Measurements from ENCODE around the gene ANO2. TPM values are rescaled to one million over a fixed set of nuclear protein-coding genes. Genes with fewer than 3 reads are reported as not detected.

ANO2 gene
- total RNA-seq, 1 experiment from 2014 or later, result not detected

GRCh38 chr12:5966486-5967095 is 21.5 kb upstream of the ANO2 start:
- DNase-seq (ENCODE audit: low read depth), result no peak
- in situ Hi-C loops (cut with HindIII; ENCODE audit: low pct_unique_long_range_greater_than_20kb, low sequenced_read_pairs), result no loop called here

- in situ Hi-C loops (cut with HindIII; ENCODE audit: low pct_unique_long_range_greater_than_20kb, low sequenced_read_pairs), result no loop called here
- DNase-seq (ENCODE audit: low read depth), result peak; percentile 36
These were observed 20.9 kb upstream of the ANO2 start for GRCh38 chr12:5965950-5966383.

GRCh38 chr12:5964913-5965900 is 20.1 kb upstream of the ANO2 start:
- no peak for DNase-seq (ENCODE audit: low read depth)
- in situ Hi-C loops (cut with HindIII; ENCODE audit: low pct_unique_long_range_greater_than_20kb, low sequenced_read_pairs), result no loop called here

GRCh38 chr12:5963515-5963914 is 18.5 kb upstream of the ANO2 start:
- no peak for DNase-seq (ENCODE audit: low read depth)
- in situ Hi-C loops (cut with HindIII; ENCODE audit: low pct_unique_long_range_greater_than_20kb, low sequenced_read_pairs), result no loop called here

- no peak for DNase-seq (ENCODE audit: low read depth)
- in situ Hi-C loops (cut with HindIII; ENCODE audit: low pct_unique_long_range_greater_than_20kb, low sequenced_read_pairs), result no loop called here
These were observed 15.7 kb upstream of the ANO2 start for GRCh38 chr12:5960783-5961182.

- DNase-seq (ENCODE audit: low read depth), result no peak
- in situ Hi-C loops (cut with HindIII; ENCODE audit: low pct_unique_long_range_greater_than_20kb, low sequenced_read_pairs), result no loop called here
These were observed 11.9 kb upstream of the ANO2 start for GRCh38 chr12:5956987-5957386.

GRCh38 chr12:5954661-5955060 is 9.6 kb upstream of the ANO2 start:
- in situ Hi-C loops (cut with HindIII; ENCODE audit: low pct_unique_long_range_greater_than_20kb, low sequenced_read_pairs), result no loop called here
- DNase-seq (ENCODE audit: low read depth), result no peak

- no peak for DNase-seq (ENCODE audit: low read depth)
- in situ Hi-C loops (cut with HindIII; ENCODE audit: low pct_unique_long_range_greater_than_20kb, low sequenced_read_pairs), result no loop called here
These were observed 9.0 kb upstream of the ANO2 start for GRCh38 chr12:5953835-5954586.

GRCh38 chr12:5952031-5952430 is 7.0 kb upstream of the ANO2 start:
- in situ Hi-C loops (cut with HindIII; ENCODE audit: low pct_unique_long_range_greater_than_20kb, low sequenced_read_pairs), result no loop called here
- no peak for DNase-seq (ENCODE audit: low read depth)

- in situ Hi-C loops (cut with HindIII; ENCODE audit: low pct_unique_long_range_greater_than_20kb, low sequenced_read_pairs), result no loop called here
- DNase-seq (ENCODE audit: low read depth), result no peak
These were observed 3.6 kb upstream of the ANO2 start for GRCh38 chr12:5948696-5949095.

GRCh38 chr12:5947006-5947405 is 1.9 kb upstream of the ANO2 start:
- DNase-seq (ENCODE audit: low read depth), result no peak
- in situ Hi-C loops (cut with HindIII; ENCODE audit: low pct_unique_long_range_greater_than_20kb, low sequenced_read_pairs), result no loop called here

- no peak for DNase-seq (ENCODE audit: low read depth)
- in situ Hi-C loops (cut with HindIII; ENCODE audit: low pct_unique_long_range_greater_than_20kb, low sequenced_read_pairs), result no loop called here
These were observed 1.3 kb upstream of the ANO2 start for GRCh38 chr12:5946388-5946787.

GRCh38 chr12:5944688-5945070 is 380 bp downstream of the ANO2 start:
- DNase-seq (ENCODE audit: low read depth), result no peak
- in situ Hi-C loops (cut with HindIII; ENCODE audit: low pct_unique_long_range_greater_than_20kb, low sequenced_read_pairs), result no loop called here

GRCh38 chr12:5944053-5944452 is 1.0 kb downstream of the ANO2 start:
- in situ Hi-C loops (cut with HindIII; ENCODE audit: low pct_unique_long_range_greater_than_20kb, low sequenced_read_pairs), result no loop called here
- DNase-seq (ENCODE audit: low read depth), result no peak

- in situ Hi-C loops (cut with HindIII; ENCODE audit: low pct_unique_long_range_greater_than_20kb, low sequenced_read_pairs), result no loop called here
- DNase-seq (ENCODE audit: low read depth), result no peak
These were observed 3.2 kb downstream of the ANO2 start for GRCh38 chr12:5941907-5942306.

GRCh38 chr12:5927732-5928516 is 17.1 kb downstream of the ANO2 start:
- in situ Hi-C loops (cut with HindIII; ENCODE audit: low pct_unique_long_range_greater_than_20kb, low sequenced_read_pairs), result no loop called here
- DNase-seq (ENCODE audit: low read depth), result no peak

- in situ Hi-C loops (cut with HindIII; ENCODE audit: low pct_unique_long_range_greater_than_20kb, low sequenced_read_pairs), result no loop called here
These were observed 19.4 kb downstream of the ANO2 start for GRCh38 chr12:5925646-5926045.

GRCh38 chr12:5924342-5924741 is 20.7 kb downstream of the ANO2 start:
- in situ Hi-C loops (cut with HindIII; ENCODE audit: low pct_unique_long_range_greater_than_20kb, low sequenced_read_pairs), result no loop called here

More at GRCh38 chr12:5925646-5926045, 19.4 kb downstream of the ANO2 start:
- DNase-seq (ENCODE audit: low read depth), result no peak

More at GRCh38 chr12:5924342-5924741, 20.7 kb downstream of the ANO2 start:
- DNase-seq (ENCODE audit: low read depth), result no peak

Measured in Caki2 (cell line).